HG02938 (cell line): Measurements from ENCODE around the gene NKAIN4.

Experiments used
- ATAC-seq: cut with Tn5 transposase; IDR thresholded peaks from one replicate; pipeline ENCODE4 v1.9.1; 2021; ENCODE audit warnings: mild to moderate bottlenecking, moderate library complexity; ENCODE audit not compliant: unreplicated experiment

The NKAIN4 gene

GRCh38 chr20:63220696-63221399 lies 33.4 kb downstream of the NKAIN4 start:
- ATAC-seq = no peak

DNA sequence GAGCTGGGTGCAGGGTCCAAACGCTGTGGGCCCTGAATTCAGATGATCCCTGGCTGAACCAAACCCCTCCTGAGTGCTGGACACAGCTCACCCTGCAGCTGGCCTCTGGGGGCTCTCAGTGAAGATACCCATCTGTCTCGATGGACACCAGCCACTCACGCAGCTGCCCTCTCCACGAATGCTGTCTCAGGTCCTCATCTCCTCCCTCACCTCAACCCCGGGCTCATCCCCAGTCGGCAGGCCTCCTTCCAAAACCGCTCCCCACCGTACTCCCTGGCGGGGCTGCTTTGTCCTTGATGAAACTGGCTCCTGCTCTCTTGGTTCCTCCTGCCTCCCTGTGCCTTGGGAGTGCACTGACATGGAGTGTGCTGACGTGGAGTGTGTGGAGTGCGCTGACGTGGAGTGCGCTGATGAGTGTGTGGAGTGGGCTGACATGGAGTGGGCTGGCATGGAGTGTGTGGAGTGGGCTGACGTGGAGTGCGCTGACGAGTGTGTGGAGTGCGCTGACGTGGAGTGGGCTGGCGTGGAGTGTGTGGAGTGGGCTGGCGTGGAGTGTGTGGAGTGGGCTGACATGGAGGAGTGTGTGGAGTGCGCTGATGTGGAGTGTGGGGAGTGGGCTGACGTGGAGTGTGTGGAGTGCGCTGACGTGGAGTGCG lies 34.3 kb downstream of the NKAIN4 start:
- ATAC-seq = no peak

DNA sequence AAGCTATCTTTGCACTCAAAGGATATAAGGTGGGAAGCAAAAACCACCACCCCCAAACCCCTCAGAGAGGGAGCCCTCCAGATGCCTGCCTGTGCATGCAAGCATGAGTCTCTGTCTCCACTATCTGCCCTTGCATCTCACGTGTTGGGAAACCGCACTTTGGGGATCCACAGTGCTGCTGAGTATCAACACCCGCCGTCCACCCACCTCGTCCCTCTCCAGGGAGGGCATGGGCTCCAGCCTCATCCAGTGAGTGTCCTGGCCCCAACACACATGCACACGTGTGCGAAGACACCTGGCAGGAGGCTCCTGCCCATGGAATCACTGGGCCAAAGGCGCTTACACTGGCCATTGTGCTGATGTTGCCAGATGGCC lies 34.8 kb downstream of the NKAIN4 start:
- ATAC-seq = no peak

DNA sequence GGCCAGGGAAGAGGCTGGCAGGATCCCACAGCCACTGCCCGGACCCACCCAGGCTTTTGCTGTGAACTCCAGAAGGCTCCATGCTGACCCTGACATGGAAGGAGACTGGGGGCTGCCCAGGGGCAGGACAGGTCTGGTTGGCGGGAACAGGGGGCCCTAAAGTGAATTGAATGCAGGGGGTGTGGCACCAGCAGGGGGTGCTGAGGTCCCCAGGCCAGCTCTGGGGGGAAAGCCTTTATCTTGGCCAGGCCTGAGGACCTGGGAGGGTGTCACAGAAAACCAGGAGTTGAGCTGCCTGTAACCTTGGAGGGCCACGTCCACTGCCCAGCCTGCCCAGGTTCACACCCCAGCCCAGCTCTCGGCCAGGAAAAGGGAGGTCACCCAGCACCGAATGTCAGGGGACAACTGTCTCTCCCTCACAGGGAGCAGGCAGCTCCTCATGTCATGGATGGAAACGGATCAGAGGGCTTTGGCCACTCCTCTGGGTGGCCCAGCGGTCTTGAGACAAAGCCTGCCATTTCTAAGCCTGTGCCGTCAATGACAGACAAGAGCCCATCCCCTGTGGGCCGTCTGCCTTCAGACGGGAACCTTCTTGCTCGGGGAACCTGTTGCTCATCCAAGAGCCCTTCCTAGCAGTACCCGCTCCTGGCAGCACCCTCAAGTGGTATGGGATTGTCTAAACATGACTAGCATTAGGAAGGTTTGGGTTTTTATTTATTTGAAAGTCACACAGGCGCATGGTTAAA lies 35.4 kb downstream of the NKAIN4 start:
- no peak for ATAC-seq

GRCh38 chr20:63217706-63218105 lies 36.6 kb downstream of the NKAIN4 start:
- ATAC-seq = no peak

DNA sequence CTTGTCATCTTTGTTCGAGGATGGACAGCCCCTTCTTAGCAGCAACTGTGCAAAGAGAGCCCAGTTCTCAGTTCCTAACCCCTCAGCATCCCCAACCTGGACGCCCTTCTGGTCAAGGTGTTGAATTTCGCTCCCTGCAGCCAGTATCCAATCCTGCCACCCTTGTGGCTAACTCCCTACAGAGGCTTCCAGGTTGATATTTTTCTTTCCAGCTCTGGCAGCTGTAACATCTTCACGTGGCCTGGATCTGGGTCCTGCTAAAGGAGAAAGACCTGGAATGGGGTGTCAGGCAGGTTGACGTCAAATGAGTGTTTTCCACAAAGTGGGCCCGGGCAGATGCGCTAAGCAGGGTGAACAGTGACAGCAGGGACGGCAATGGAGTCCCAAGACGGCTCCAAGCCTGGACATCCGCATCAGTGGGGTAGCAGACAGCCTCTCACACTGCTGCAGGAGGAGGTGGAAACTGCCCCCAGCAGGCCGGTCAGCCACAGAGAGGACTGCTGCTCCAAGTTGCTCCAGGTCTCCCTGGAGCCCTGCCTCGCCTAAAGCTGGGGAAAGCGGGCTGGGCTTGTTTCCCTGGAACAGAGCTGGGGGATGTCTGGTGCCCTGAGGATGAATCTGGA lies 37.3 kb downstream of the NKAIN4 start:
- no peak for ATAC-seq

DNA sequence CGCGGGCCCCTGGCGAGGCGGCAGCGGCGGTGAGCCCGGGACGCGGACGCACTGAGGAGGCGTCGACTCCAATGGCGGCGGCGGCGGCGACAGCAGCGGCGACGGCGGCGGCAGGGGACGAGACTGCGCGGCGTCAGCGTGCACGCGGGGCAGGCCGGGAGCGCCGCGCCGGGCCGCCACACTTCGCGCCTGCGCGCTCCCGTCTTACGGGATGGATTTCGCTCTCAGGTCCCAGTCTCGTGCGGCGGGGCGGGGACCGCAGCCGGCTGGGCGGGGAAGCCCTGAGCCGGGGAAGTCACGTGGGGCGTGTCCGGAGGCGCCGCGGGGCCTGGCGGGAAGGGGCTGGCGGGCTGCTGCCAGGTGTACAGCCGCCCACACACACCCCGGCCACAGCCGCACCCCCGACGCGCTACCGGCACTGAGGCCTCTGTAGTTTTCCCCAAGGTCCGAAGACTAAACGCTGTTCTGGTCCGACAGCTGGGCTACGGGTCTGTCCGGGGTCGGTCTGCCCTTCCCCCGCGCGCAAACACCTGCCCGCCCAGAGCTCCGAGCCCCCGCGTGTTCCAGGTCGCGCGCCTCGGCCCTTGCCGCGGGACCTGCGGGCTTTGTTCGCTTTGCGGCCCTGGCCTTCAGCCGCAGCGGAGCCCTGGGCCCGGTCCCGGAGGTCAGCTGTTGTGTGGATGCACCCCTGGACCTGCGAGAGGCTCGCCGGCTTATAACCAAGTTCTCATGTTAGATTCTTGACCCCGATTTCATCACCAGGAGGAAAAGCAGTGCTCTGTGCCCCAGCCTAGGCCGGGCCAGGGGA lies 38.0 kb downstream of the NKAIN4 start, which contains the start of gene YTHDF1:
YTHDF1 (minus strand) TSS at position 91 of the 808 bp plus-strand sequence. CDS start 239 bp downstream, outside the sequence.
- ATAC-seq = peak; percentile 86

DNA sequence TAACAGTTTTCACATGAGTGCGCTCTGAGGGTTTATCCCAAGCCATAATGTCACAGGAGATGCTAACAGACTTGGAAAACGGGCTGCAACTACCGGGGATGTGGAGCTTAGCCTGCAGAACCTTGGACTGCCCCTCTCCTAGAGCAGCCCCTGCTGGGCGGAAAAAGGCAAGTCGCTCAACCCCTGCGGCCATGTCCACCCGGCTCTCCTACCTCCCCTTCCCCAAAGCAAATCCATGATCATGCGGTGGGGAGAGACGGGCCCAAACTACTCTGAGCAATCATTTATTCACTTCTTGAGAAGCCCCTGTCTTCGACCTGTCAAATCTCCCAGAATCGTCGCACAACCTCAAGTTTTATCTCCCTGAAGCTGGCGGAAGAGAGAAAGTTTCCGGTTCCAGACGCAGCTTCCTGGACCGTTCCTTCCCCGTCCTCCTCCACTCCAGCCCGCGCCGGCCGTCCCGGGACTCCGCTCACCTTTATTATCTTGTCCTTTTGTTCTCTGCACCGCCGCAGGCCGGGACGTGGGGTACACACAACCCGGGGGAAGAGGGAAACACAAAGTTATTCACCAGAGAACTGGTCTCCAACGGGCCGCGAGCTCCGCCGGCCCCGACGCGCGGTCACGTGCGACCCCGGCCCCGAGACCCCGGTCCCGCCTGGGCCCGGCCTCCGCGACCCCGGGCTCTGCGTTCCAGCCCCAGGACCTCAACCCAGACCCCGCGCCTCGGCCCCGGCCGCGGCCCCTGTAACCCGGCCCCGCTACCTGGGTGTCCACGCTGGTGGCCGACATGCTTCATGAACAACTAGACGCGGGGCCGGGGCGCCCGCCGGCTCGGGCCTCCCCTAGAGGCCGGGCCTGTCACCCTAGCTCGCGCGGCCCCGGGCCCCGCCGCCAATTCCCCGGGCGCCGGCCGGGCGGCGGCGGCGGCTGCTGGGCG lies 38.9 kb downstream of the NKAIN4 start:
- ATAC-seq = peak; percentile 14

GRCh38 chr20:63214514-63214913 lies 39.7 kb downstream of the NKAIN4 start:
- ATAC-seq = no peak

DNA sequence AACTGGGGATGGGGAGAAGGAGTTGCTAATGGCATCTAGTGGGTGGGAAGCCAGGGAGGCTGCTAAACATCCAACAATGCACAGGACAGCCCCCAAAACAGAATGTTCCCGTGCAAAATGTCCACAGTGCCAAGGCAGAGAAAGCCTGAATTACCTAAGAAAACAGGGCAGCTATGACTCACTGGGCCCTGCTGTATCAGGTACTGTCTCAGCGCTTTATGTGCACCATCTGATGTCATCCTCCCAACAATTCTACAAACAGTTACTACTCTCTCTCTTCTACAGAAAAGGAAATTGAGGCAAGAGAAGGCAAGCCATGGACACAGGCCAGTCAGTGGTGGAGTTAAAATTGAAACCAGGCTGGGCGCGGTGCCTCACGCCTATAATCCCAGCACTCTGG lies 41.5 kb downstream of the NKAIN4 start:
- no peak for ATAC-seq

DNA sequence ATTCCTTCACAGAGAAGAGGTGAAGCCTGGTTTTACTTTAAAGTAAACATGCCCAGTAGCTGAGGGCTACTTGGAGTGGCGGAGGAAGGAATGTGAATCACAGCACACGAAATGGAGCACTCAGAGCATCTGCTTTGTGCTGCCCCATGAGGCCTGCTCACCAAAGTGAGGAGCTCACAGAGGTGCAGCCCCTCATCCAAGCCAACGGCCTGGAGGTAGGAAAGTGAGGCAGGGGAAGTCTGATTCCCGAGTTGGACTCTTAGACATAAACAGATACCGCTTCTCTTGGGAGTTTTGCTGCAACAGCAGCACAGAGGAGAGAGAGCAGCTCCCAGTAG lies 41.9 kb downstream of the NKAIN4 start:
- no peak for ATAC-seq

DNA sequence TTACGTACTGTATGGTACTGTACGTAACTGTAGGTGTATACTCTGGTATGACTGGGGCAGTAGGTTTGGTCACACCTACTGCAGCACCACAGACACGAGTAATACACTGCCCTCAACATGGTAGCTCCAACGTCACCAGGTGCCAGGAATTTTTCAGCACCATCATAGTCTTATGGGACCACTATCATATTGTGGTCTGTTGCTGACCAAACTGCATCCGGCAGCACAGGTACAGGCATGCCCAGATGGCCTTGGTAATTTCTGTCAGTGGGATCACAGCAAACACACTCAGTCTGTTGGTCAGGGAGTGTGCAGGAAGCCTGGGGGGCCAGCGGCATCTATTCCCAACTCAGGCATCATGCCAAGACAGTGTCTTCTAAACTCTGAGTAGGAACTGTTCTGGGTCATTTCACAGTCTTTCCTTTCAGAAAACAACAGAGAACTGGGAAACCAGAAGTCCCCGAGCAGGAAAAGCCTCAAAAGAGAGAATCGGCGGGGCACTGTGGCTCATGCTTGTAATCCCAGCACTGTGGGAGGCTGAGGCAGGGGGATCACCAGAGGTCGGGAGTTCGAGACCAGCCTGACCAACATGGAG lies 44.2 kb downstream of the NKAIN4 start:
- no peak for ATAC-seq

DNA sequence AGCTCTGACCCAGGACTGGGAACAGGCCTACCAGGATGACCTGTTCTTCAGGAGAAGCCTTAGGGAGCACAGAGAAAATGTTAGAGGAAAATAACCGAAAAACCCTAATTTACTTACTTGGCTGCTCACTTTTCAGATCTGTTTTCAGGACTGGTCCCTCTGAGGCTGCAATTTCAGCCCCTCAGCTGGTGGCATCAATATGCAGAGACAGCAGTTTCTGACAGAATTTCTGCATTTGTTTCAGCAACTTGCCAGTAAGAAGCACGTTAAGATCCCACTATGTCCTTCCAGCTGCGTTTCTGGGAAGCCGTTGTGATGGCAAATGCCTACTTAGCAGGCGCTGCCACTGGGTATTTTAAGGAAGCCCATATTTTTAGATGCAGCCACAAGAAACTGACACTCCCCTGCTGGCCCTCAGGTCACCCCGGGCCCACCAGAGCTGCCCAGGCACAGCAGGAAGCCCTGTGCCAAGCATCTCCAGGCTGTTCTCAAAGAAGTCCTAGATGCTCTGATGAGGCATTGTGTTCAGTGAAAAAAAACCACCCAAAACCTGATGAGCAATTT lies 45.8 kb downstream of the NKAIN4 start:
- ATAC-seq = no peak

- no peak for ATAC-seq
These were observed 47.4 kb downstream of the NKAIN4 start for GRCh38 chr20:63206878-63207277.

GRCh38 chr20:63205896-63206295 lies 48.4 kb downstream of the NKAIN4 start:
- ATAC-seq = no peak

- no peak for ATAC-seq
These were observed 49.9 kb downstream of the NKAIN4 start for GRCh38 chr20:63204362-63204761.

DNA sequence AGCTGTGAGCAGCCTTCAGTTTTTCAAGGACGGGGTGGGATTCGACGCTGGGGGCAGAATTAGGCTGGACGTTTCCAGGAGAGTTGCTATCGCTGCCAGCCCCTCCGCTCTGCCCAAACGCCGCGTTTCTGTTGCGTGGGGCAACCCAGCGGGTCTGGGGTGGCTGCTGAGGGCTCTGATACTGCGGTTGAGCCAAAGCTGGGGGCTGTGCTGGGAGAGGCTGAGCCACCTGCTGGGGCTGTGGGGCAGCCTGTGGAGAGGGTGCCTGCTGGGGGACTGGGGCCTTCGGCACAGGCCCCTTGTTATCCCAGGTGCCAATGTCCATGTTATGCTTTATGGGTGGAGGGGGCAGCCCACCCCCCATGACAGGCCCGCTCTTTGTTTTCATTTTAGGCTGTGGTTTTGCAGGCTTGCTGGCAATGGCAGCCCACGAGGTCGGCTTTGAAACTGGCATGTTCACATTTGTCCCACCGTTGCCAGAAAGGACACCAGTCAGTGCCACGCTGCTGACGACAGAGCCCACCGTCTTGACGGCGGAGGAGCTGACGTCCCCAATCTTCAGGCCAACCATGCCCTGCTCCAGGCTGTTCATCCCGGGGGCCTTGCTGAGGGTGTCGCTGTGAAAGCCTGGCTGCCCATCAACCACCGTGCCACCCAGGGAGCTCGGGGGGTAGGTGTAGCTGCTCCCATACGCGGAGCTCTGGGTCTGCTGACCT lies 51.3 kb downstream of the NKAIN4 start:
- ATAC-seq = no peak

DNA sequence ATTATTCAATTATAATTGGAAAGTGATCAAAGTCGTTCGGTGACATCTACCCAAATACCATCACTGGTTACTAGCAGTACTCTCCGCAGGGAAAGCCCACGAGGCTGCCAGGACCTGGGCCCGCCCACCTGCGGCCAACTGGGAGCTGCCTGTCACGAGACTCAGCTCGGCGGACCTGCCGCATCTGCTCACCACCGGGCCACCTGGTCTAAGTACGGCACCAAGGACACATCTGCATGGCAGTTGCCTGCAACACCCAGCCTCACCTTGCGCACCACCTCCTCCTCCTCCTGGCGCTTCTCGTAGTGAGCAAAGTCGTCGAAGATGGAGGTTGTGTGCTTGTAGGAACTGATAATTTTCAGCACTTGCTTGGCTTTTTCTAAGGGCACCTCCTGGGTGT lies 52.2 kb downstream of the NKAIN4 start:
- ATAC-seq = no peak
